Thyroid gland (tissue), 4 donors: Measurements from ENCODE around the gene RAB3B.

Experiments
- POLR2A ChIP-seq, 2 donors: fragments of 450-650 bp; IDR thresholded peaks; one replicate each; pipeline ENCODE4 v1.6.1; 2017; ENCODE audit warnings: antibody characterized with exemption in 2 of 2, mild to moderate bottlenecking in 2 of 2, moderate library complexity in 1 of 2
- TF ChIP-seq, protein P1 (sequence below), 6 experiments: fragments of 200-600 bp in 3 of 6; fragments of 450-650 bp in 3 of 6; sonication (generic) in 3 of 6; IDR thresholded peaks; one replicate each; pipeline ENCODE4 v1.5.1; 2016 to 2019; ENCODE audit warnings: antibody characterized with exemption in 6 of 6, mild to moderate bottlenecking in 2 of 6, inconsistent platforms in 1 of 6, moderate library complexity in 1 of 6

DNA sequence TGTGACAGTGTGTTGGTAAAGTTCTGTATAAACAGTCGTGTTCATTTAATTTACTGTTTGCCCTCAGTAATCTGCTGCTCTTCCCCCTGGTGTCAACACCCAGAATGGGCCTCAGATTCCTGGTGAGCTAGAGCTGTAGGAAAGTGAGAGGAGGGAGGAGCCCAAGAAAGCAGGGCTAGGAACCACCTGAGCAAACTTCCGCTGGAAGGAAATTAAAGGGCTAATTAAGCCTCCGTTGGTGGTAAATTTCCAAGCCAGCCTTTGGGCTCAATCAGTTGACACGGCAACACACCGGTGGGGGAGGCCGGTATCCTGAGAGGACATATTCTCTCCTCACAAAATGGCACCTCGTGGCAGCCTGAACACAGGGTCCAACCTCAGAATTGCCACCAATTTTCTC, 32.9 kb downstream of the RAB3B start:
- TF ChIP-seq, protein P1, sequence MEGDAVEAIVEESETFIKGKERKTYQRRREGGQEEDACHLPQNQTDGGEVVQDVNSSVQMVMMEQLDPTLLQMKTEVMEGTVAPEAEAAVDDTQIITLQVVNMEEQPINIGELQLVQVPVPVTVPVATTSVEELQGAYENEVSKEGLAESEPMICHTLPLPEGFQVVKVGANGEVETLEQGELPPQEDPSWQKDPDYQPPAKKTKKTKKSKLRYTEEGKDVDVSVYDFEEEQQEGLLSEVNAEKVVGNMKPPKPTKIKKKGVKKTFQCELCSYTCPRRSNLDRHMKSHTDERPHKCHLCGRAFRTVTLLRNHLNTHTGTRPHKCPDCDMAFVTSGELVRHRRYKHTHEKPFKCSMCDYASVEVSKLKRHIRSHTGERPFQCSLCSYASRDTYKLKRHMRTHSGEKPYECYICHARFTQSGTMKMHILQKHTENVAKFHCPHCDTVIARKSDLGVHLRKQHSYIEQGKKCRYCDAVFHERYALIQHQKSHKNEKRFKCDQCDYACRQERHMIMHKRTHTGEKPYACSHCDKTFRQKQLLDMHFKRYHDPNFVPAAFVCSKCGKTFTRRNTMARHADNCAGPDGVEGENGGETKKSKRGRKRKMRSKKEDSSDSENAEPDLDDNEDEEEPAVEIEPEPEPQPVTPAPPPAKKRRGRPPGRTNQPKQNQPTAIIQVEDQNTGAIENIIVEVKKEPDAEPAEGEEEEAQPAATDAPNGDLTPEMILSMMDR (IDR thresholded peaks at IDR 0.05), result no peak
- TF ChIP-seq POLR2A (IDR thresholded peaks at IDR 0.05), result no peak
